Measurements from ENCODE around the gene TRIM14.
"Not testable (repeated sequence)": the region's sequence is repeated elsewhere in the genome, so short reads cannot be mapped to it uniquely, and the experiment has no call there.

TRIM14 gene

GRCh38 chr9:98045234-98046179 is 73.5 kb downstream of the TRIM14 start:
- peak in 1 of 2 experiments; percentile 8 for DNase-seq

DNA sequence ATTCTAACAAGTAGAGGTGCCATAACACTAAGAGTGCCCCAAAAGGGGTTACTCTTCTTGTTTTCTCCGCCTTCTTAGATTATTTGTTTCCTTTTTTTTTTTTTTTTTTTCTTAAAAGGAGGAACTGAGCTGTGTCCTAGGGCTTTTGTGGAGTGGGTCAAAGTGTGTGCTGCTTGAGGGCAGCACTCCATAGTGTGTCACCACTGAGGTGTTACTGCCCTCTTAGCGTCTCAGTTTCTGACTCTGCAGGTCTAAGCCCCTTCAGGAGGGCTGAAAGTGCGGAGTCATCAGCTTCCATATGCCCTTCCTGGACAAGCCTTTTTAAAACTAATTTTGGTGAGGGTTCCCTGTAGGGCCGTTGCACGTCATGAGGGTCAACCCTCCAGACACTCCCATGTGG is 75.1 kb downstream of the TRIM14 start:
- no peak for DNase-seq

DNA sequence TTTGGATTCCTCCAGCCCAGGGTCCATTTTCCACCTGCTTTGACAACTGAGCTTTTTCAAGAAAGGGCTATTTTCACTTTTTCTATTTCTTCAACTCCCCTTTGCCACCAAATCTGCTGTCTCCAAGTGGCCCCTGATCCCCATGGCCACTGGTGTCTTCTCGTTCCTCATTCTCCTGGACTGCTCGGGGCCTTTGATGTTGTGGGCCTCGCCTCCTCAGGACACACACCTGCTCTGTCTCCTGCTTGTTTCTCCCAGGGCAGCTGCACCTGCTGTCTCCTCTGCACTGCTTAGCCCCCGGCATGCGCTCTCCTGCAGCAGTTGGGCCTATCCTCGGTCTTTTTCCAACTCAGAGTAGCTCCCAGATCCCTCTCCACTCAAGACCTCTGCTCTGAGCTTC is 78.8 kb downstream of the TRIM14 start:
- no peak for DNase-seq

DNA sequence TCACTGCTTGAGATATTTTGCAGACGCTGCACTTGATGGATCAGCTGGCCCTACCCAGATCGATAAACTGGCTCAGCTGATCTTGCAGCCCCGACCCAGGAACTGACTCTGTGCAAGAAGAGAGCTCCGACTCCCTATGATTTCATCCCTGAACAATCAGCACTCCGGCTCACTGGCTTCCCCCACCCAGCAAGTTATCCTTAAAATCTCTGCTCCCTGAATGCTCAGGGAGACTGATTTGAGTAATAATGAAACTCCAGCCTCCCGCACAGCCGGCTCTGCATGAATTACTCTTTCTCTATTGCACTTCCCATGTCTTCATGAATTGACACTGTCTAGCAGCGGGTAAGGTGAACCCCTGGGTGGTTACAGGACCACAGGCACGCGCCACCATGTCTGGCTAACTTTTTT is 79.4 kb downstream of the TRIM14 start:
- DNase-seq = no peak

GRCh38 chr9:98038958-98039357 is 80.1 kb downstream of the TRIM14 start:
- DNase-seq = no peak

GRCh38 chr9:98037357-98037756 is 81.7 kb downstream of the TRIM14 start:
- no peak for DNase-seq

DNA sequence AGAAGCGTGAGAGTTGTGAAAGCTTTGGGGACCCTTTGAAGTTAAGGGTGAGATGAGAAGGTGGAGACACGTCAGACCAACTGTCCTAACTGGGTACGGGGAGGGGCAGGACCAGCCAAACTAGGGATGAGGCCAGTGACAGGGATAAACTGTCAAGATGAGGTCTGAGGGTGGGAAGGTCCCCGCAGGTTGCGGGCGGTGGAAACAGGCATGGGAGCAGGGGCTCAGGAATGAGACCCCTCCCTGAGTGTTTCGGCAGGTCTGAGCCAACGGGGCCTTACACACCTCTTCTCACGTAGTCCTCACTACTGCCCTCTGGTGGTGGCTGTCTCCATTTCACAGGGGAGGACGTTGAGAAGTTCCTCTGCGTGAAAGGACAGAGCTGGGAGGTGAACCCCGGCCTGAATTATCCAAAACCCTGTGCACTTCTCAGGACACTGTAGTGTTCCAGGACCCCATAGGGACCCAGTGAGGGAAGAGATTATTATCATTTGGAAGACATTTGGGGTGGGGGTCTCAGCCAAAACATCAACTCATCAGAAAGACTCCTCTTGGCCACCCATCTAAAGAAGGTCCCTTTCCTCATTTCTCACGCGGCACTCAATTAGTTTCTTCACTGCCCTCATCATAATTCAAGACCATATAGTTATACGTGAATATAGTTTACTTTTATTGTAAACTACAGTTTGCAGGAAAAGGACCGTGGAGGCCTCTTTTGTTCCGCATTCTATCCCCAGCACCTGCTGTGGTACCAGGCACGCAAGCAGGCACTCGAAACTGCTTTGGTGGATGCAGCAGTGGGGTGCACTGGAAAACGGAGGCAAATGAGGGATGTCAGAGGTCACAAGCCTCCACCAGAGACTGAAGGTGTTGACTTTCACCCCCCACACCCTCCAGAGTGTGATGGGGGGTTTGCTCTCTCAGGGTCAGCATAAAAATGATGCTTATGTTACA is 84.2 kb downstream of the TRIM14 start:
- DNase-seq = peak; percentile 92 to 93

- DNase-seq = no peak
Observed at GRCh38 chr9:98031935-98032334, 87.1 kb downstream of the TRIM14 start.

- DNase-seq = no peak
Observed at GRCh38 chr9:98031169-98031568, 87.9 kb downstream of the TRIM14 start.

GRCh38 chr9:98024702-98025101 is 94.3 kb downstream of the TRIM14 start:
- no peak for DNase-seq

GRCh38 chr9:98022447-98022846 is 96.6 kb downstream of the TRIM14 start:
- no peak for DNase-seq

GRCh38 chr9:98021306-98022040 is 97.5 kb downstream of the TRIM14 start:
- no peak for DNase-seq

DNA sequence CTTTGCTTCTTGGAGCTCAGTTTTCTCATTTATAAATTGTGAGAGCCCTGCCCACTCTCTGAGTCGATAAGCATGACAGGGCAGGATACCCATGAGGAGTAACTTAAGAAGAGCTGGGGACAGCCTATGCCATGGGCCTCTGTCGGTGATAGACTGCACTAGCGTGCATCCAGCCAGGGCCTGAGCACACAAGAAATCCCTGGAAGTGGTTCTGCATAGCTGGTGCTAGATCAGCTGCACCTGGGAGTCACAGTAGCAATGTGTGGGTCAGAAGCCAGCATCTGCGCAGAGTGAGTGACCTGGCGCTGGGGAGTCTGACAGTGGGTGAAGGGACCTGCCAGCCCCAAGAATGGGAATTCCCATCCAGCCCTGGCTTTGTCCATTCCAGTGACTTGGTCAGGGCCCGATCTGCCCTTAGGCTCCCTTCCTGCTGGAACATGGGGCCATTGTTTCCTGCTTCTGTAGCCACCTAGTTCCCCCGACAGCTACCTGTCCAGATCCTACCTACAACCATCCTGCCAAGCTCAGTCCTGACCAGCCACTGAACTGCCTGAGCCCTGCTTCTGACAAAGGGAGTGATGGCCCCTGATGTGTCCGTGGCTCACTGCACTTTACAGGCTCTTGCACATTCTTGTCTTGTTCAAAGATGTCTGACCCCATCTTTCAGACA is 98.4 kb downstream of the TRIM14 start:
- DNase-seq = no peak

GRCh38 chr9:98019869-98020268 is 99.2 kb downstream of the TRIM14 start:
- not testable (repeated sequence) for DNase-seq

Measured in activated CD4-positive, alpha-beta T cell treated with anti-CD3 and anti-CD28 coated beads, Interleukin-2, amount 50 U/mL, for 4 hours (primary cell).